DMS153 (cell line): ENCODE measurements around the gene WNT2B.

ENCODE experiments used
- DNase-seq: peaks from one replicate; lab custom pipeline; 2025; lab: John Stamatoyannopoulos, UW

Gene WNT2B

DNA sequence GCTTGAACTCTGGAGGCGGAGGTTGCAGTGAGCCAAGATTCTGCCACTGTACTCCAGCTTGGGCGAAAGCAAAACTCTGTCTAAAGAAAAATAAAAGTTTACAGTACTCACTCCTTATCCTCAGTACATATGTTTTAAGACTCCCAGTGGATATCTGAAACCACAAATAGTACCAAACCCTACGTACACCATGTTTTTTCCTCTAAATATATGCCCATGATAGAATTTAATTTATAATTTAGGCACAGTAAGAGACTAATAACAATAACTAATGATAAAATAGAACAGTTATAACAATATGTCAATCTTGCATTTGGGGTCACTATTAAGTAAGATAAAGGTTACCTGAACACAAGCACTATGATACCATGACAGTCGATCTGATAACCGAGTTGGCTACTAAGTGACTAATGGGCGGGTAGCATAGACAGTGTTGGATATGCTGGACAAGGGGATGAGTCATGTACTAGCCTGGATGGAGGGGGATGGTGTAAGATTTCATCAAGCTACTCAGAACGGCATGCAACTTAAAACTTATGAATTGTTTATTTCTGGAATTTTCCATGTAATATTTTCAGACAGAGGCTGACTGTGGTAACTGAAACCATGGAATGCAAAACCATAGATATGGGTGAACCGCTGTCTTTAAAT, 66.5 kb downstream of the WNT2B start:
- no peak for DNase-seq

DNA sequence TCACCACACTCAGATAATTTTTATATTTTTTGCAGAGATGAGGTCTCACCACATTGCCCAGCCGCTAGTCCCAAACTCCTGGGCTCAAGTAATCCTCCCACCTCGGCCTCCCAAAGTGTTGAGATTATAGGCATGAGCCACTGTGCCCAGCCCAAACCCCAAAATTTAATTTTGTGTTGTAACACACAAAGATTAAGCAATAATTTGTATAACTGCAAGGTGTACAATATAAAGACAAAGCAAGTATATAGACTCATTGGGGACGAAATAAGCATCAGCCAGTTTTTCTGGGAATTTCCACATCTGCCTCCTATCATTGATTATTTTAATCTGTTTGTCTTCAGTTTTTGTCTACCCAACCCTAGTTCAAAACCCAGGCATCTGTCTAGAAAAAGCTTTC, 67.5 kb downstream of the WNT2B start:
- DNase-seq: no peak
